IMR-90 (cell line): ENCODE measurements around the gene SLIT3. TPM values are rescaled to one million over a fixed set of nuclear protein-coding genes. Genes with fewer than 3 reads are reported as not detected.

Experiments
- ATAC-seq: fragments of 200-7000 bp; cut with Tn5 transposase; 2 replicates; pipeline ENCODE4 v1.9.1; 2020; ENCODE audit warnings: low read depth, mild to moderate bottlenecking, moderate library complexity
- BruUV-seq: library from RNA; stranded (reverse); fragments of 400-500 nt; replicated peaks from 2 replicates; lab custom pipeline; 2021; lab: Mats Ljungman, UMichigan
- CTCF ChIA-PET: fragments of 300-600 bp; formaldehyde crosslinking; extraction: SDS; loops from one replicate; lab custom pipeline; 2021; ENCODE audit warnings: antibody characterized with exemption; lab: Yijun Ruan, JAX
- POLR2A ChIA-PET: fragments of 300-600 bp; sonication (Branson Sonifier 250); formaldehyde crosslinking; loops from one replicate; lab custom pipeline; 2022; ENCODE audit warnings: antibody characterized with exemption; ENCODE audit not compliant: unreplicated experiment; lab: Charles Lee
- DNase-seq: peaks from one replicate; pipeline ENCODE4 v3.0.0; 2013
- H2AFZ ChIP-seq: replicated peaks from 2 replicates; pipeline ENCODE3; 2013; ENCODE audit warnings: low read length, mild to moderate bottlenecking; ENCODE audit not compliant: poor library complexity
- H2AK5ac ChIP-seq: 2 replicates; pipeline ENCODE4 v1.6.1; 2013; ENCODE audit warnings: low read depth, low read length, inconsistent platforms
- H2AK9ac ChIP-seq: replicated peaks from 2 replicates; pipeline ENCODE3; 2013; ENCODE audit warnings: mild to moderate bottlenecking, low read depth, low read length, moderate library complexity; ENCODE audit not compliant: poor library complexity
- H2BK120ac ChIP-seq: 2 replicates; pipeline ENCODE4 v1.6.1; 2013; ENCODE audit warnings: low read depth, low read length, inconsistent platforms
- H2BK15ac ChIP-seq: 3 replicates; pipeline ENCODE4 v1.6.1; 2013; ENCODE audit warnings: low read depth, low read length, inconsistent platforms
- H2BK20ac ChIP-seq: 2 replicates; pipeline ENCODE4 v1.6.1; 2013; ENCODE audit warnings: low read depth, mild to moderate bottlenecking, inconsistent platforms, low read length, moderate library complexity
- H2BK5ac ChIP-seq: 2 replicates; pipeline ENCODE4 v1.6.1; 2013; ENCODE audit warnings: mild to moderate bottlenecking, low read depth, low read length, inconsistent platforms; ENCODE audit not compliant: poor library complexity, severe bottlenecking
- H3K14ac ChIP-seq: replicated peaks from 2 replicates; pipeline ENCODE4 v1.6.1; 2013; ENCODE audit warnings: low read depth, low read length, inconsistent platforms
- H3K18ac ChIP-seq: 2 replicates; pipeline ENCODE4 v1.6.1; 2013; ENCODE audit warnings: low read depth, low read length, control low read depth
- H3K23ac ChIP-seq: 2 replicates; pipeline ENCODE4 v1.6.1; 2013; ENCODE audit warnings: low read depth, low read length, inconsistent platforms
- H3K27ac ChIP-seq: 2 replicates; pipeline ENCODE4 v1.5.1; 2013; ENCODE audit warnings: mild to moderate bottlenecking, control low read depth, low read length; ENCODE audit not compliant: insufficient read depth
- H3K27me3 ChIP-seq: 2 replicates; pipeline ENCODE4 v1.6.1; 2013; ENCODE audit warnings: low read length; ENCODE audit not compliant: control insufficient read depth, insufficient read depth
- H3K36me3 ChIP-seq: 2 replicates; pipeline ENCODE4 v1.6.1; 2013; ENCODE audit warnings: low read length, mixed read lengths; ENCODE audit not compliant: control insufficient read depth, insufficient read depth
- H3K4ac ChIP-seq: 2 replicates; pipeline ENCODE4 v1.6.1; 2013; ENCODE audit warnings: low read depth, low read length, inconsistent platforms
- H3K4me1 ChIP-seq: 2 replicates; pipeline ENCODE4 v1.6.1; 2013; ENCODE audit warnings: low read length, mixed read lengths; ENCODE audit not compliant: control insufficient read depth, insufficient read depth
- H3K4me2 ChIP-seq: 2 replicates; pipeline ENCODE4 v1.6.1; 2013; ENCODE audit warnings: low read depth, mild to moderate bottlenecking, control low read depth, low read length, moderate library complexity
- H3K4me3 ChIP-seq: 2 replicates; pipeline ENCODE4 v1.5.1; 2013; ENCODE audit warnings: low read depth, mild to moderate bottlenecking, control low read depth, low read length, moderate library complexity; ENCODE audit not compliant: insufficient read depth
- H3K56ac ChIP-seq: 2 replicates; pipeline ENCODE4 v1.6.1; 2013; ENCODE audit warnings: low read length, inconsistent platforms; ENCODE audit not compliant: insufficient read depth; ENCODE audit errors: extremely low read depth
- H3K79me1 ChIP-seq, 2 experiments: 2 replicates each; pipeline ENCODE4 v1.6.1; 2013; ENCODE audit warnings: low read length in 2 of 2, inconsistent platforms in 1 of 2, low read depth in 1 of 2
- H3K9ac ChIP-seq: 2 replicates; pipeline ENCODE4 v1.6.1; 2013; ENCODE audit warnings: low read depth, low read length, control low read depth
- H3K9me1 ChIP-seq: 2 replicates; pipeline ENCODE4 v1.6.1; 2013; ENCODE audit warnings: low read length, inconsistent platforms; ENCODE audit not compliant: insufficient read depth
- H3K9me3 ChIP-seq: 2 replicates; pipeline ENCODE4 v1.6.1; 2013; ENCODE audit warnings: low read length; ENCODE audit not compliant: control insufficient read depth, insufficient read depth
- H4K20me1 ChIP-seq: 2 replicates; pipeline ENCODE4 v1.6.1; 2013; ENCODE audit warnings: low read length, inconsistent platforms; ENCODE audit not compliant: insufficient read depth
- H4K5ac ChIP-seq: 2 replicates; pipeline ENCODE4 v1.6.1; 2013; ENCODE audit warnings: mild to moderate bottlenecking, low read depth, low read length, control low read depth
- H4K8ac ChIP-seq, 2 experiments: 2 replicates each; pipeline ENCODE4 v1.6.1; 2013; ENCODE audit warnings: low read depth in 2 of 2, low read length in 2 of 2, control low read depth in 1 of 2, inconsistent platforms in 1 of 2
- H4K91ac ChIP-seq: 2 replicates; pipeline ENCODE4 v1.6.1; 2013; ENCODE audit warnings: low read depth, low read length, inconsistent platforms; ENCODE audit not compliant: insufficient read depth
- BHLHE40 ChIP-seq: fragments of 150-350 bp; IDR thresholded peaks from 2 replicates; pipeline ENCODE4 v1.6.1; 2016; ENCODE audit warnings: mild to moderate bottlenecking, low read depth, low read length
- CEBPB ChIP-seq: IDR thresholded peaks from 2 replicates; pipeline ENCODE4 v1.6.1; 2012; ENCODE audit warnings: low read depth, low read length, improper control_type of control experiment
- CHD1 ChIP-seq: IDR thresholded peaks from 2 replicates; pipeline ENCODE4 v1.6.1; 2012; ENCODE audit warnings: low read depth, low read length, improper control_type of control experiment
- FOS ChIP-seq: fragments of 150-350 bp; IDR thresholded peaks from 2 replicates; pipeline ENCODE4 v1.6.1; 2016; ENCODE audit warnings: low read depth, low read length
- MAFK ChIP-seq: IDR thresholded peaks from 2 replicates; pipeline ENCODE4 v1.6.1; 2012; ENCODE audit warnings: low read depth, low read length, improper control_type of control experiment
- MAZ ChIP-seq: IDR thresholded peaks from 2 replicates; pipeline ENCODE4 v1.6.1; 2012; ENCODE audit warnings: low read depth, mild to moderate bottlenecking, low read length, improper control_type of control experiment, moderate library complexity, borderline replicate concordance
- MXI1 ChIP-seq: IDR thresholded peaks from 2 replicates; pipeline ENCODE4 v1.6.1; 2012; ENCODE audit warnings: low read depth, mild to moderate bottlenecking, low read length, moderate library complexity, borderline replicate concordance
- NFE2L2 ChIP-seq: fragments of 150-350 bp; IDR thresholded peaks from 2 replicates; pipeline ENCODE4 v1.6.1; 2016; ENCODE audit warnings: low read depth, mild to moderate bottlenecking, low read length
- POLR2A ChIP-seq: IDR thresholded peaks from 2 replicates; pipeline ENCODE4 v1.6.1; 2012; ENCODE audit warnings: mild to moderate bottlenecking, low read depth, low read length
- RAD21 ChIP-seq: IDR thresholded peaks from 2 replicates; pipeline ENCODE4 v1.6.1; 2012; ENCODE audit warnings: low read length, improper control_type of control experiment
- RCOR1 ChIP-seq: IDR thresholded peaks from 2 replicates; pipeline ENCODE4 v1.6.1; 2012; ENCODE audit warnings: mild to moderate bottlenecking, low read length, improper control_type of control experiment; ENCODE audit not compliant: insufficient replicate concordance
- RFX5 ChIP-seq: IDR thresholded peaks from 2 replicates; pipeline ENCODE4 v1.8.0; 2012; ENCODE audit warnings: low read depth, mild to moderate bottlenecking, low read length, moderate library complexity
- SMC3 ChIP-seq: fragments of 150-350 bp; IDR thresholded peaks from 2 replicates; pipeline ENCODE4 v1.6.1; 2016; ENCODE audit warnings: low read depth, mild to moderate bottlenecking, antibody characterized with exemption, low read length, moderate library complexity
- USF2 ChIP-seq: fragments of 150-350 bp; IDR thresholded peaks from 2 replicates; pipeline ENCODE4 v1.6.1; 2017; ENCODE audit warnings: mild to moderate bottlenecking, antibody characterized with exemption, low read length, low read depth
- WGBS, 2 experiments: methylation state at CpG; one replicate each; pipeline versions ENCODE4 v1.1.5 to v1.1.7; 2013; ENCODE audit warnings: missing lambda C conversion rate in 2 of 2; ENCODE audit not compliant: insufficient read length in 1 of 2; ENCODE audit errors: extremely low coverage in 2 of 2; 5-methylcytosine and 5-hydroxymethylcytosine counted together
- dilution Hi-C: fragments of 300-500 bp; cut with HindIII; formaldehyde crosslinking; loops from one replicate; pipeline ENCODE4 v1.14.3; 2018; ENCODE audit warnings: low sequenced_read_pairs; ENCODE audit not compliant: unreplicated experiment
- in situ Hi-C: fragments of 300-500 bp; cut with MboI; formaldehyde crosslinking; loops from 3 replicates; pipeline ENCODE4 v1.14.3; 2019; ENCODE audit warnings: low sequenced_read_pairs, inconsistent platforms, mixed read lengths
- intact Hi-C: fragments of 100-400 bp; cut with micrococcal nuclease; formaldehyde crosslinking; loops from 2 replicates; pipeline ENCODE4 v1.10.0; 2022
- polyA plus RNA-seq, 3 experiments: library from polyadenylated mRNA; depleted of rRNA; stranded (reverse); fragments of >200 nt; gene quantifications; 2 replicates each; pipeline ENCODE4 v1.2.3, GENCODE V29; 2012; ENCODE audit warnings: low replicate concordance in 1 of 3
- total RNA-seq: library from RNA; depleted of rRNA; stranded (reverse); fragments of >200 nt; gene quantifications from 2 replicates; pipeline ENCODE4 v1.2.3, GENCODE V29; 2012
- TF ChIP-seq, protein P1 (sequence below): conservative IDR thresholded peaks from 2 replicates; pipeline ENCODE4 v1.5.1; 2012; ENCODE audit warnings: mild to moderate bottlenecking, low read depth, low read length, improper control_type of control experiment
- TF ChIP-seq, protein P2 (sequence below): fragments of 150-350 bp; IDR thresholded peaks from 2 replicates; pipeline ENCODE4 v1.6.1; 2016; ENCODE audit warnings: low read depth, mild to moderate bottlenecking, low read length, moderate library complexity, borderline replicate concordance

The SLIT3 gene
- total and polyA plus RNA-seq, 2 of the 4 experiments (the other 2 are of a cell fraction): 0.18 to 0.50 TPM

- TF ChIP-seq POLR2A (no peak), MAFK (no peak), RAD21 (no peak), MXI1 (no peak), MAZ (no peak), RFX5 (no peak), SMC3 (no peak), BHLHE40 (no peak), RCOR1 (no peak), USF2 (no peak), NFE2L2 (no peak), FOS (no peak), CHD1 (no peak), CEBPB (no peak)
- TF ChIP-seq, protein P1, sequence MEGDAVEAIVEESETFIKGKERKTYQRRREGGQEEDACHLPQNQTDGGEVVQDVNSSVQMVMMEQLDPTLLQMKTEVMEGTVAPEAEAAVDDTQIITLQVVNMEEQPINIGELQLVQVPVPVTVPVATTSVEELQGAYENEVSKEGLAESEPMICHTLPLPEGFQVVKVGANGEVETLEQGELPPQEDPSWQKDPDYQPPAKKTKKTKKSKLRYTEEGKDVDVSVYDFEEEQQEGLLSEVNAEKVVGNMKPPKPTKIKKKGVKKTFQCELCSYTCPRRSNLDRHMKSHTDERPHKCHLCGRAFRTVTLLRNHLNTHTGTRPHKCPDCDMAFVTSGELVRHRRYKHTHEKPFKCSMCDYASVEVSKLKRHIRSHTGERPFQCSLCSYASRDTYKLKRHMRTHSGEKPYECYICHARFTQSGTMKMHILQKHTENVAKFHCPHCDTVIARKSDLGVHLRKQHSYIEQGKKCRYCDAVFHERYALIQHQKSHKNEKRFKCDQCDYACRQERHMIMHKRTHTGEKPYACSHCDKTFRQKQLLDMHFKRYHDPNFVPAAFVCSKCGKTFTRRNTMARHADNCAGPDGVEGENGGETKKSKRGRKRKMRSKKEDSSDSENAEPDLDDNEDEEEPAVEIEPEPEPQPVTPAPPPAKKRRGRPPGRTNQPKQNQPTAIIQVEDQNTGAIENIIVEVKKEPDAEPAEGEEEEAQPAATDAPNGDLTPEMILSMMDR: no peak
- TF ChIP-seq, protein P2, sequence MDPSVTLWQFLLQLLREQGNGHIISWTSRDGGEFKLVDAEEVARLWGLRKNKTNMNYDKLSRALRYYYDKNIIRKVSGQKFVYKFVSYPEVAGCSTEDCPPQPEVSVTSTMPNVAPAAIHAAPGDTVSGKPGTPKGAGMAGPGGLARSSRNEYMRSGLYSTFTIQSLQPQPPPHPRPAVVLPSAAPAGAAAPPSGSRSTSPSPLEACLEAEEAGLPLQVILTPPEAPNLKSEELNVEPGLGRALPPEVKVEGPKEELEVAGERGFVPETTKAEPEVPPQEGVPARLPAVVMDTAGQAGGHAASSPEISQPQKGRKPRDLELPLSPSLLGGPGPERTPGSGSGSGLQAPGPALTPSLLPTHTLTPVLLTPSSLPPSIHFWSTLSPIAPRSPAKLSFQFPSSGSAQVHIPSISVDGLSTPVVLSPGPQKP: no peak
- no peaks in the 10 kb centered on the region for H4K20me1 ChIP-seq
- no peaks in the 10 kb centered on the region for H3K27me3 ChIP-seq
- no peak overlapping the region for H3K14ac ChIP-seq
- intact Hi-C loops (no loop called here), in situ Hi-C loops (no loop called here), dilution Hi-C loops (no loop called here)
- no peak overlapping the region for H2AFZ ChIP-seq
- H2AK9ac ChIP-seq: no peak overlapping the region
- H3K23ac ChIP-seq: no peak overlapping the region
- H2BK20ac ChIP-seq: no peak overlapping the region
- no CpG with 5 or more reads among the region's 1 CpG for WGBS, 2 experiments
- H3K9me1 ChIP-seq: no peaks in the 10 kb centered on the region; the same call in 1 of the 2 replicates
- DNase-seq (no peak), ATAC-seq (no peak)
- no peak overlapping the region for H4K91ac ChIP-seq
- H3K9me3 ChIP-seq: no peaks in the 10 kb centered on the region
- no peak overlapping the region for H3K4me2 ChIP-seq
- H3K9ac ChIP-seq: no peak overlapping the region
- H3K18ac ChIP-seq: no peak overlapping the region
- H3K79me1 ChIP-seq: no peaks in the 10 kb centered on the region
- H3K4ac ChIP-seq: no peak overlapping the region
- no peak overlapping the region for H3K56ac ChIP-seq
- CTCF ChIA-PET: no interaction called here
- H2BK120ac ChIP-seq: no peak overlapping the region
- BruUV-seq: no TSS peak
- H2AK5ac ChIP-seq: no peak overlapping the region
- no peak overlapping the region for H2BK5ac ChIP-seq
- H3K36me3 ChIP-seq: no peaks in the 10 kb centered on the region
- H4K8ac ChIP-seq: no peak overlapping the region
- no peak overlapping the region for H4K5ac ChIP-seq
- POLR2A ChIA-PET: no interaction called here
- H3K4me1 ChIP-seq: no peaks in the 10 kb centered on the region
- no peak overlapping the region for H3K4me3 ChIP-seq
- no peak overlapping the region for H3K27ac ChIP-seq
- no peak overlapping the region for H2BK15ac ChIP-seq
Measured at GRCh38 chr5:169273451-169273850, 27.5 kb downstream of the SLIT3 start.
